Activated gamma-delta T cell treated with anti-CD3 and anti-CD28 coated beads, Interleukin-2, amount 50 U/mL, for 16 hours (primary cell): ENCODE results near the gene OR6C1.
"Not testable (repeated sequence)": the region's sequence is repeated elsewhere in the genome, so short reads cannot be mapped to it uniquely, and the experiment has no call there.

Experiments
- DNase-seq: peaks from one replicate; pipeline ENCODE4 v3.0.0-alpha.2; 2020; ENCODE audit warnings: low read depth

The OR6C1 gene

GRCh38 chr12:55314043-55314442 lies at the start of gene OR6C1:
Gene OR6C1, plus strand, starts transcription at chr12:55314343. Its CDS starts 6,257 bp downstream, at chr12:55320600.
- DNase-seq: no peak

GRCh38 chr12:55280991-55281390 lies 33.2 kb upstream of the OR6C1 start:
- DNase-seq: no peak

GRCh38 chr12:55289999-55290398 lies 24.1 kb upstream of the OR6C1 start:
- DNase-seq: no peak

- no peak for DNase-seq
Observed at GRCh38 chr12:55296469-55296868, 17.7 kb upstream of the OR6C1 start, which contains the start of gene OR6C6. Gene OR6C6, minus strand, starts transcription at chr12:55296569. Its CDS starts 1,337 bp downstream, at chr12:55295232.

GRCh38 chr12:55320201-55320600 lies 6.1 kb downstream of the OR6C1 start:
- DNase-seq: no peak

- not testable (repeated sequence) for DNase-seq
Observed at GRCh38 chr12:55325801-55326200, 11.7 kb downstream of the OR6C1 start.

- DNase-seq: no peak
Observed at GRCh38 chr12:55330446-55330845, 16.3 kb downstream of the OR6C1 start, which contains the start of gene OR6C3. Gene OR6C3, plus strand, starts transcription at chr12:55330746. Its CDS starts 955 bp downstream, at chr12:55331701.

- DNase-seq: no peak
Observed at GRCh38 chr12:55336002-55336401, 21.9 kb downstream of the OR6C1 start.

- DNase-seq: not testable (repeated sequence)
Observed at GRCh38 chr12:55355338-55355737, 41.2 kb downstream of the OR6C1 start.

GRCh38 chr12:55362675-55363074 lies 48.5 kb downstream of the OR6C1 start, which contains the start of gene OR6C75:
Gene OR6C75, plus strand, starts transcription at chr12:55362975. Its CDS starts 2,136 bp downstream, at chr12:55365111.
- DNase-seq: no peak

- DNase-seq: no peak
Observed at GRCh38 chr12:55365086-55365485, 50.9 kb downstream of the OR6C1 start.
